CD4-positive, alpha-beta T cell (primary cell): Measurements from ENCODE around the gene PDZRN4. TPM values are rescaled to one million over a fixed set of nuclear protein-coding genes. Genes with fewer than 3 reads are reported as not detected.

Experiments used
- ATAC-seq: fragments of 200-7000 bp; cut with Tn5 transposase; one replicate; pipeline ENCODE4 v1.10.0; 2022; ENCODE audit warnings: mild to moderate bottlenecking; ENCODE audit not compliant: poor library complexity
- CTCF ChIA-PET: fragments of 350-600 bp; sonication (Branson Sonifier 250); formaldehyde crosslinking; loops from one replicate; lab custom pipeline; 2021; ENCODE audit warnings: antibody characterized with exemption, inconsistent platforms; lab: Charles Lee
- POLR2A ChIA-PET: fragments of 350-600 bp; sonication (Branson Sonifier 250); formaldehyde crosslinking; loops from one replicate; lab custom pipeline; 2021; ENCODE audit warnings: antibody characterized with exemption, inconsistent platforms; lab: Charles Lee
- DNase-seq, 14 experiments: peaks; one replicate each; pipeline ENCODE4 v3.0.0-alpha.2; 2013 to 2020; ENCODE audit warnings: mixed read lengths in 2 of 14
- H3K27ac ChIP-seq, 2 donors: one replicate each; pipeline versions ENCODE4 v1.5.1 to v1.7.0; 2013; ENCODE audit warnings: low read length in 2 of 2, low read depth in 1 of 2, mild to moderate bottlenecking in 1 of 2
- H3K27me3 ChIP-seq, 2 experiments: 1 replicate in 1 of 2; 2 replicates in 1 of 2; pipeline versions ENCODE4 v1.6.1 to v1.7.0; 2013; ENCODE audit warnings: low read length in 2 of 2, control low read depth in 1 of 2, mild to moderate bottlenecking in 1 of 2, moderate library complexity in 1 of 2; ENCODE audit not compliant: insufficient read depth in 2 of 2, control insufficient read depth in 1 of 2
- H3K36me3 ChIP-seq: one replicate; pipeline ENCODE4 v1.6.1; 2013; ENCODE audit warnings: low read length, control low read depth; ENCODE audit not compliant: insufficient read depth
- H3K4me1 ChIP-seq: one replicate; pipeline ENCODE4 v1.6.1; 2013; ENCODE audit warnings: low read length, control low read depth; ENCODE audit not compliant: insufficient read depth
- H3K4me3 ChIP-seq: one replicate; pipeline ENCODE4 v1.5.1; 2013; ENCODE audit warnings: mild to moderate bottlenecking, low read length, moderate library complexity
- H3K9me3 ChIP-seq, 2 experiments: 1 replicate in 1 of 2; 2 replicates in 1 of 2; pipeline versions ENCODE4 v1.6.1 to v1.7.0; 2013; ENCODE audit warnings: low read length in 2 of 2, mild to moderate bottlenecking in 2 of 2, control low read depth in 1 of 2, moderate library complexity in 1 of 2; ENCODE audit not compliant: control insufficient read depth in 1 of 2, insufficient read depth in 1 of 2
- H3K27ac Mint-ChIP-seq: one replicate; pipeline ENCODE4 v1.8.0; 2020; ENCODE audit warnings: mixed read lengths
- H3K27me3 Mint-ChIP-seq: one replicate; pipeline ENCODE4 v1.8.0; 2021; ENCODE audit warnings: mixed read lengths
- H3K36me3 Mint-ChIP-seq: one replicate; pipeline ENCODE4 v1.8.0; 2021; ENCODE audit warnings: low read depth, mixed read lengths
- H3K4me1 Mint-ChIP-seq: one replicate; pipeline ENCODE4 v1.8.0; 2021; ENCODE audit warnings: low read depth, mixed read lengths
- H3K4me3 Mint-ChIP-seq: one replicate; pipeline ENCODE4 v1.8.0; 2020; ENCODE audit warnings: mild to moderate bottlenecking, mixed read lengths
- H3K9me3 Mint-ChIP-seq: one replicate; pipeline ENCODE4 v1.8.0; 2020; ENCODE audit warnings: mixed read lengths
- CTCF ChIP-seq: fragments of 200-600 bp; IDR thresholded peaks from one replicate; pipeline ENCODE4 v1.8.0; 2022; ENCODE audit warnings: antibody characterized with exemption, mild to moderate bottlenecking
- intact Hi-C, 2 experiments: fragments of 100-400 bp; cut with DNase I in 1 of 2; cut with micrococcal nuclease in 1 of 2; formaldehyde crosslinking; loops; one replicate each; pipeline versions ENCODE4 v1.15.1 to v1.9.0; 2023 to 2025; cut with DNase I, micrococcal nuclease
- total RNA-seq, 174 experiments: library from RNA in 2 of 174; stranded (reverse) in 2 of 174; gene quantifications; one replicate each; pipeline ENCODE4 v1.2.3 and lab custom pipeline; 2021 to 2026

Gene PDZRN4
- total RNA-seq, 2 experiments from 2014 or later, result not detected

GRCh38 chr12:41497409-41497808 is 309.3 kb downstream of the PDZRN4 start:
- Mint-ChIP-seq H3K36me3 (no peaks in the 10 kb centered on the region), H3K27ac (no peak overlapping the region), H3K9me3 (no peaks in the 10 kb centered on the region), H3K4me1 (no peaks in the 10 kb centered on the region), H3K4me3 (no peak overlapping the region), H3K27me3 (no peaks in the 10 kb centered on the region)
- no peak for DNase-seq
- no peak overlapping the region for H3K27ac ChIP-seq
- ChIA-PET POLR2A (no interaction called here), CTCF (no interaction called here)
- no peaks in the 10 kb centered on the region for H3K9me3 ChIP-seq
- TF ChIP-seq CTCF, result no peak
- H3K4me3 ChIP-seq, result no peak overlapping the region
- H3K4me1 ChIP-seq, result no peaks in the 10 kb centered on the region
- no peaks in the 10 kb centered on the region for H3K36me3 ChIP-seq
- no peaks in the 10 kb centered on the region for H3K27me3 ChIP-seq
- ATAC-seq, result no peak
- intact Hi-C loops, result no loop called here

GRCh38 chr12:41504976-41505375 is 316.9 kb downstream of the PDZRN4 start:
- Mint-ChIP-seq H3K9me3 (no peaks in the 10 kb centered on the region), H3K27ac (no peak overlapping the region), H3K27me3 (no peaks in the 10 kb centered on the region), H3K4me3 (no peak overlapping the region), H3K4me1 (no peaks in the 10 kb centered on the region), H3K36me3 (no peaks in the 10 kb centered on the region)
- ChIA-PET CTCF (no interaction called here), POLR2A (no interaction called here)
- no peaks in the 10 kb centered on the region for H3K9me3 ChIP-seq
- no peak overlapping the region for H3K27ac ChIP-seq
- H3K36me3 ChIP-seq, result no peaks in the 10 kb centered on the region
- H3K4me3 ChIP-seq, result no peak overlapping the region
- ATAC-seq, result no peak
- no peak for TF ChIP-seq CTCF
- intact Hi-C loops, result no loop called here
- H3K4me1 ChIP-seq, result no peaks in the 10 kb centered on the region
- no peaks in the 10 kb centered on the region for H3K27me3 ChIP-seq
- DNase-seq, result no peak

- Histone ChIP-seq H3K27me3 (no peaks in the 10 kb centered on the region), H3K36me3 (no peaks in the 10 kb centered on the region), H3K4me3 (no peak overlapping the region), H3K9me3 (no peaks in the 10 kb centered on the region), H3K4me1 (no peaks in the 10 kb centered on the region), H3K27ac (no peak overlapping the region)
- Mint-ChIP-seq H3K9me3 (no peaks in the 10 kb centered on the region), H3K27me3 (peaks cover 2% of the 10 kb centered on the region), H3K27ac (no peak overlapping the region), H3K4me1 (no peaks in the 10 kb centered on the region), H3K4me3 (no peak overlapping the region), H3K36me3 (no peaks in the 10 kb centered on the region)
- ChIA-PET CTCF (no interaction called here), POLR2A (no interaction called here)
- DNase-seq (no peak), ATAC-seq (no peak)
- TF ChIP-seq CTCF, result no peak
- intact Hi-C loops, result no loop called here
These were observed 319.2 kb downstream of the PDZRN4 start for GRCh38 chr12:41507286-41507685.
